Measurements from ENCODE around the gene FAM83D. TPM values are rescaled to one million over a fixed set of nuclear protein-coding genes. Genes with fewer than 3 reads are reported as not detected.

Gene FAM83D
- total and polyA plus RNA-seq, 2 of the 8 experiments (the other 6 are each of a cell fraction or from before 2014, with no cell fraction given) = 60.9 to 62.6 TPM

GRCh38 chr20:38883981-38884733 is 42.1 kb upstream of the FAM83D start:
- no peak overlapping the region; the same call in 1 of the 2 replicates for H2BK12ac ChIP-seq (ENCODE audit: low read depth, low read length)
- no peak overlapping the region for H3K4ac ChIP-seq (replicated peaks; ENCODE audit: insufficient read length, low read depth, low read length)
- no peak overlapping the region for H2AK5ac ChIP-seq (ENCODE audit: low read depth, low read length)
- H3K27ac ChIP-seq (ENCODE audit: low read depth, low read length) = no peak overlapping the region
- FAIRE-seq (no peak), DNase-seq (ENCODE audit: low read depth in 1 of 2, low spot score in 2 of 2) (no peak)
- peaks cover 0 to 7% (median 2%) of the 10 kb centered on the region in 4 experiments; a peak in 5 of 7 replicates for H3K4me1 ChIP-seq (replicated peaks in 1 of 4; ENCODE audit: control insufficient read depth in 3 of 4, insufficient read depth in 4 of 4, low read length in 3 of 4)
- ChIA-PET POLR2A (ENCODE audit: partially characterized antibody) (interaction anchor here (1.0 kb wide), 2 partner anchors 9 to 42 kb away, joined by 3 read pairs; no protein-coding TSS in a partner anchor), CTCF (ENCODE audit: partially characterized antibody) (interaction anchor here (0.7 to 7.1 kb wide), 12 partner anchors 9 to 251 kb away, joined by 3 to 79 read pairs (median 4); partner anchors contain the start of genes FAM83D and PPP1R16B)
- no peak overlapping the region for H2BK20ac ChIP-seq (ENCODE audit: low read length)
- no peak overlapping the region for H2BK5ac ChIP-seq (ENCODE audit: low read depth, low read length)
- H3K36me3 ChIP-seq (ENCODE audit: control insufficient read depth in 2 of 4, insufficient read depth in 4 of 4, low read length in 3 of 4) = no peaks in the 10 kb centered on the region
- H2BK120ac ChIP-seq (replicated peaks; ENCODE audit: low read depth, low read length) = no peak overlapping the region
- peaks cover 2% of the 10 kb centered on the region; the same call in 1 of the 2 replicates for H3K23me2 ChIP-seq (ENCODE audit: low read depth, low read length)
- no peak overlapping the region for H2BK15ac ChIP-seq (ENCODE audit: low read length)
- peaks cover 0 to 2% of the 10 kb centered on the region in 2 experiments for H4K20me1 ChIP-seq (replicated peaks in 1 of 2; ENCODE audit: control insufficient read depth in 1 of 2, insufficient read depth in 2 of 2, low read length in 2 of 2)
- H2AFZ ChIP-seq (ENCODE audit: low read length) = no peak overlapping the region
- H3K4me2 ChIP-seq (ENCODE audit: insufficient read depth in 1 of 2, low read depth in 2 of 2, low read length in 2 of 2) = no peak overlapping the region
- H3K4me3 ChIP-seq (ENCODE audit: extremely low read depth in 1 of 4, insufficient read depth in 2 of 4, low read depth in 3 of 4, low read length in 4 of 4) = no peak overlapping the region
- no peak for TF ChIP-seq CHD1 (IDR thresholded peaks at IDR 0.05; ENCODE audit: low read depth, low read length)
- TF ChIP-seq SRF (IDR thresholded peaks at IDR 0.05; ENCODE audit: low read depth, low read length) = no peak
- TF ChIP-seq POLR2AphosphoS5 (IDR thresholded peaks at IDR 0.05; ENCODE audit: low read depth, low read length) = no peak
- TF ChIP-seq KDM1A (IDR thresholded peaks at IDR 0.05; ENCODE audit: borderline replicate concordance, low read length) = no peak
- TF ChIP-seq E2F6 (IDR thresholded peaks at IDR 0.05) = no peak
- no peak for TF ChIP-seq GABPA (IDR thresholded peaks at IDR 0.05; ENCODE audit: borderline replicate concordance, insufficient read depth, low read length)
- TF ChIP-seq, protein P1, sequence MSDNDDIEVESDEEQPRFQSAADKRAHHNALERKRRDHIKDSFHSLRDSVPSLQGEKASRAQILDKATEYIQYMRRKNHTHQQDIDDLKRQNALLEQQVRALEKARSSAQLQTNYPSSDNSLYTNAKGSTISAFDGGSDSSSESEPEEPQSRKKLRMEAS (IDR thresholded peaks at IDR 0.05) = no peak
- TF ChIP-seq EGR1 (IDR thresholded peaks at IDR 0.05; ENCODE audit: borderline replicate concordance, low read depth, low read length) = no peak
- TF ChIP-seq MAFK (IDR thresholded peaks at IDR 0.05; ENCODE audit: low read depth, low read length) = no peak
- no peak for TF ChIP-seq CREB1 (IDR thresholded peaks at IDR 0.05)
- TF ChIP-seq POU5F1 (IDR thresholded peaks at IDR 0.05; ENCODE audit: low read depth, low read length) = no peak
- no peak for TF ChIP-seq CBX8 (IDR thresholded peaks at IDR 0.05; ENCODE audit: borderline replicate concordance, low read depth, low read length)
- no peaks in the 10 kb centered on the region for H3K9me3 ChIP-seq (ENCODE audit: insufficient read depth in 2 of 2, low read depth in 1 of 2, low read length in 1 of 2)
- H3K79me1 ChIP-seq (ENCODE audit: low read depth, low read length) = no peaks in the 10 kb centered on the region; the same call in 1 of the 2 replicates
- no peaks in the 10 kb centered on the region for H3K27me3 ChIP-seq (replicated peaks in 1 of 4; ENCODE audit: control insufficient read depth in 3 of 4, extremely low read depth in 1 of 4, insufficient read depth in 3 of 4, low read length in 3 of 4)
- no peak overlapping the region for H4K5ac ChIP-seq (ENCODE audit: insufficient read length, low read depth, low read length)
- 92% methylated on average over 13 of the region's 13 CpGs; no CpG with 5 or more reads in 1 of the 2 experiments for WGBS, 2 experiments (ENCODE audit: extremely low coverage in 1 of 2, insufficient coverage in 1 of 2, insufficient read length in 1 of 2, insufficient replicate concordance in 2 of 2, low coverage in 1 of 2, low lambda C conversion rate in 2 of 2, missing lambda C conversion rate in 1 of 2)
- no peak overlapping the region for H3K23ac ChIP-seq (ENCODE audit: insufficient read length)
- H3K79me2 ChIP-seq (ENCODE audit: control insufficient read depth in 1 of 2, insufficient read depth in 2 of 2, low read length in 2 of 2) = no peaks in the 10 kb centered on the region
- no peak overlapping the region for H3K18ac ChIP-seq (ENCODE audit: extremely low read depth, low read length)
- H3K9ac ChIP-seq (replicated peaks in 1 of 4; ENCODE audit: extremely low read depth in 1 of 4, low read depth in 3 of 4, low read length in 3 of 4) = no peak overlapping the region
- H4K91ac ChIP-seq (replicated peaks; ENCODE audit: insufficient read length, low read length) = no peak overlapping the region
- no peak overlapping the region for H3K56ac ChIP-seq (replicated peaks; ENCODE audit: insufficient read length, low read depth, low read length)
- no peak overlapping the region for H4K8ac ChIP-seq (ENCODE audit: extremely low read depth, insufficient read depth, low read length)
- H3K14ac ChIP-seq (ENCODE audit: insufficient read length) = no peak overlapping the region
